GM21723 (cell line): ENCODE measurements around the gene DIP2C.
"Not testable (repeated sequence)": the region's sequence is repeated elsewhere in the genome, so short reads cannot be mapped to it uniquely, and the experiment has no call there.

Source experiments
- ATAC-seq: cut with Tn5 transposase; IDR thresholded peaks from one replicate; pipeline ENCODE4 v1.9.1; 2021; ENCODE audit warnings: mild to moderate bottlenecking, moderate library complexity; ENCODE audit not compliant: unreplicated experiment

Gene DIP2C

DNA sequence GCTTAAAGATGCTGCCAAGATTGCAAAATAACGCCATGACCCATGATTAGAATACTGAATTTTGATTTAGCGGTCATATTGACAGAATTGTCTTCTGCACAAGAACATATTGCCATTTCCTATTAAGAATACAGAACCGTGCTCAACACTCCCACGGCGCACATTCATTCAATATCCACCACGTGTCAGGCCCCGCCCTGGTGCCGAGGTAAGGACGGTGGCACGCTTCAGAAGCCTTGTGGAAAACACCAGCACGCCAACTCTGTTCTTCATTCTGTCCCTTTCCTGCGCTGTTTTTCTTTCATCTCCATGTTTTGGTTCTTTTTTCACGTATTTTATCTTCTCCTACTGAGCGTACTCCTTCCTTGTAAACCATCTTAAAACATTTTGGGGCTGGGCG lies 364.9 kb downstream of the DIP2C start:
- no peak for ATAC-seq

DNA sequence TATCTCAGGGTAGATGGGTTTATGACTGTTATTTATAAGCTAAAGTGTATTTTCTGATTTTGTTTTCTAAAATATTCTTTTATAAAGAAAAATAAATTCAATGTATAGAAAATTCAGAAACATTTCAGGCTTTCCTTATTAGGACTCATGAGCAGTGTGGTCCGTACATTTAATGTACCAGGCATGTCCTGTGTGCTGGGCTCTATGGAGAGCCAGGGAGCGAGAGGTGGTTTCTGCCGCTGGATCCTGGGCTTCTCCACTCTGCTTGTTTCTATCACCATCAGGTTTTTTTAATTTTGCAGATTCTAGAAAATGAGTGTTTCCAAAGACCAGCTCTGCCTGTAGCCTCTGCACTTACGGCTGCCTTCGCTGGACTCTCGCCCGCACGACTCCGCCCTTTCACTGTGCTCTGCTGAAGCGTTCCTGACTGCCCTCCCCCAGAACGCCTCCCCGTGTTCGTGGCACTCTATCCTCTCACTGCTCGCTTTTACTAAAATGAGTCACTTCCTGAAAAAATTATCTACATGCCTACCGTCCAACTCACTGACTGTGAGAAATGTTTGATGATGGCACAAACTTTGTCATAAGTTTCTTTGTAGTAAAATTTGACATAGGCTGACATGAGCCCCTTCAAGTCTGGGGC lies 365.7 kb downstream of the DIP2C start:
- ATAC-seq = peak; percentile 99

GRCh38 chr10:323046-323445 lies 366.4 kb downstream of the DIP2C start:
- not testable (repeated sequence) for ATAC-seq

GRCh38 chr10:320771-321170 lies 368.7 kb downstream of the DIP2C start:
- no peak for ATAC-seq

DNA sequence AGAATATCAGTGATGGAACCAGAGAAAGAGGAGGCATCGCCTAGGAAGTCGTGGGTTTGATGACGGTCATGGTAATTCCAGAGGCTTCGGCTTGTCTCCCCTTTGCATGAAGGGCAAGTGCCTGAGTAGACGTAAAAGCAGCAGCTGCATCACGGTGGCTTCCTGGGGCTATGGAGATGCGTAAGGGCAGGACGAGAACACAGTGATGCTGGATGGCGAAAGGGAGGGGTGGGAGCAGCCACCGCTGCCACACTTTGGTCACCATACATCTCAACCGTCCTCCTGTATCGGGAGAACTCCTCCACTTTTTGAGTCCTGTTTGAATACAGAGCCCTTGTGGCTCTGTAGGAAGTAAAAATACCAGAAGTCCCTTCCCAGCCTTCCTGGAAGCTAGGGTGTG lies 371.5 kb downstream of the DIP2C start:
- no peak for ATAC-seq

- ATAC-seq = peak; percentile 97
Measured at GRCh38 chr10:317271-317769, 372.1 kb downstream of the DIP2C start.

DNA sequence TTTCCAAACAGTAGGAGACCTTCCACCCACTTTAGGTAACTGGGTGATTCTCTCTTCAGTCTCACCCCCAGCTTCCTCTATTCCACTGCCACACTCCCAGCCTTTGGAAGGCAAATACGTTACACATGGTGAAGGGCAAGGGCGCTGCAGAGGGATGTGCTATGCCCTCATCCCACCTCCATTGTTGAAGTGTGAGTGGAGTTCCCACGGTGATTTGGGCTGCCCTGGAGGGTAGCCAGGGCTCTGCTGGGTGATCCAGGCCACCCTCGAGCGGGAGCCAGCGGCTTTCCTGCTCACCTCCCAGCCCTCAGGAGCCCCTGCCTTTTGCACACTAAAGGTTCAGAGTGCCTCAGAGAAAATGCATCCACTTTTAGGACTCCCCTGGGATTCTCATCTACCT lies 373.1 kb downstream of the DIP2C start:
- no peak for ATAC-seq

DNA sequence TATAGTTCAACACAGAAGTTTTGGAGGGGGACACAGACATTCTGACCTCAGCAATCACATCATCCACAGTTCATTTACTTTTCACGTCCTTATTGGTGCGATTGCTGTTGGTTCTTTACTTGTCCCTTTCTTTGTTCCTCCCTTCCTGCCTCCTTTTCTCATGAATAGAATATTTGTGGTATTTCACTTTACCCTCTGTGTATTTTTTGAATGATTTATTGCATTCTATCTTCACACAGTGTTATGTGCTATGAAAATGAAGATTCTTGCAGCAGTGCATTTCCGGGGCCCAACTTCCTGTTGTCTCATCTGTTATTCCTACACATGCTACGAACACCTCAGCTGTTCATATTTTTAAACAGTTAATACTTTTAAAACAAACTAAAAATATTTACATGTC lies 374.6 kb downstream of the DIP2C start:
- ATAC-seq = no peak

- no peak for ATAC-seq
Measured at GRCh38 chr10:314381-314780, 375.1 kb downstream of the DIP2C start.

DNA sequence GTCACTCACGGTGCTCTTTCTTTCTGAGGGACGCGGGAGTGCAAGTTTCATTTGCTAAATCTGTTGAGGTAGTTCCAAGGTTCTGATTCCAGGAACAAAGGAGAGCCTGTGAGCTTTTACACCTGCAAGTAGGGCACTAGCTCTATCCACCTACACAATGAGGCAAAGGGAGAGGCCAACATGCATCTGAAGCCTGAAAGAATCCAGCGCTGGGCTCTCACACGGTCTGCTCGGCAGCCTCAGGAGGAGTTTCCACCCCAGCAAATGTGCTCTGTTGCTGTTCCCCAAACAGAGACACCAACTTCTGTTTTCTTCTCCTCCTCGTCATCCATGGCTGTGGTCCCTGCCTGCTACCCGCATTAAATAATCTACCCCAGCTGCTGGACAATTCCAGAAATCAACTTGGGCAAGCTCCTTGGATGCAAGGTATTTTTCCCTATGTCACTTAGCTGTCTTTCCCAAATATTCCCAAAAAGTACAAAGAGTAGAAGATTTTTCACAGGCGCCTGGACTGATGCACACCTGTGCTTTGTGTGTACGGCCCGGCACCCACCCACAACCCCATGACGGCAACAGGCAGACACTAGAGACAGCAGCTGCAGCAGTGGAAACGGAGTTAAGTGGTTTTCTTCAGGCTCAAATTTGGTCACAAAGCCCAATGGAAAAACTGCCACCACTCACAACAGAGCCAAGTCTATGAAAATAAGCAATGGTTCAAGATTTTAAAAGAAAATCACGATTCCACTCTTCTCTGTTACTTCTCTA lies 377.4 kb downstream of the DIP2C start:
- ATAC-seq = no peak

DNA sequence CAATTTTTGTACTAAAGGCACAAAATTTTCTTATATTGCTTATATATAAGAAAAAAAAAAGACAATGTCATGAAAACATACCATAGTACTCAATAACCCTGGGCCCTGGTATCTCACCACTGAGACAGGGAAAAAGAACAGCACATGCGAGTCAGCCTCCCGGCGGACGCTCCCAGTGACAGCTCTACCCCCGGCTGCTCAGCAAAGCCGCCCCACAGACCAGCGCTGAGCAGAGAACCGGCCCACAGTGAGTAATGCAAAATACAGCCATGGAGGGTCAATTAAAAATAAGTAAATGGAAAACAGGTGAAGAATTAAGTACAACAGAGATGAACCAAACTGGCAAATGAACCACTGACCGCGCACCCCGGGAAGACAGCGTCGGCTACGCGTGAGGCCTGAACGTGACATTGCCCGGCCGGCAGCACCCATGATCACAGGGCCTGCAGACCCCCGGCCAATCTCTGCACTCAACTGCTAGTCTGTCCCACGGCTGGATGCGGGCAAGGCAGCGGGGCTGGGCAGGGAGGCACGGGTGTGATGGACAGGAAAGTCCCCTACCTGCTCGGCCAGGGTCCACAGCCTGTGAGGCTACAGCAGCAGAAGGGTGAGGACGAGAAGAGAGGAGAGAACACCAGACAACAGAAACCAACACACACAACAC lies 378.4 kb downstream of the DIP2C start:
- no peak for ATAC-seq

DNA sequence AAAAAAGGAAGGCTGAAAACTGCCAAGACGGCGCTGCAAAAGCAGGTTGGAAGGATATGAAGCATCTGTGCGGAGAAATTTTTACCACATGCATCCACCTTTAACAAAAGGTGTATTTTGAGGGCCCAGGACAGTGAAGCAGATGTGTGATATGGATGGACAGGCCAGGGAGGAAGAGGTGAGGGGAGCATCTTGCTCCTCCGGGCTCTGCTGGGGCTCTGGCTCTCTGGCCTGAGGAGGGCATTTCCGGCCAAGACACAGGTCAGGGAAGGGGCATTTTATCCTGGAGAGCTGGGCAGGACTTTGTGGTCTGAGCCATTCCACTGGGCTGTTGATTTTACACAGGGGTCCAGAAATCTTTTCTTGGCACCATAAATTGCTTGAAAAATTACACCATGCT lies 379.1 kb downstream of the DIP2C start:
- ATAC-seq = no peak

GRCh38 chr10:308572-309085 lies 380.8 kb downstream of the DIP2C start:
- ATAC-seq = no peak

DNA sequence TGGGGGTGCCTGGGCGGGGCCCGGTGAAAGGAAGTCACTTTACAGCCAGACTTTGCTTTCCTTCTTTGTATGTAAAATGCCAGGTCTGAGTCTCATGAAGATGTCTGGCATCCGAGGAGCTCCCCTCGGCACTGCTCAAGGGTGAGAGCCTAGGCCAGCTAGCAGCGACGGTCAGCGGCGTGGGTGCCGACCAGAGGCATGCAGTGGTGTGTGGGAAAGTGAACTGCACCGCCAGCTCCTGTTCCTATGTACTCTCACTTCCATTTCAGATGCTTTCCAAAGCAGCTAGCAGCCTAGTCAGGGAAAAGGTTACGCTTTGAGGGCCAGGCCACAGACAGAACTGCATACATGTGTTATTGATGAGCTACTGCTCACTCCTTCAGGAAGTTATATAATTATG lies 381.4 kb downstream of the DIP2C start:
- no peak for ATAC-seq

DNA sequence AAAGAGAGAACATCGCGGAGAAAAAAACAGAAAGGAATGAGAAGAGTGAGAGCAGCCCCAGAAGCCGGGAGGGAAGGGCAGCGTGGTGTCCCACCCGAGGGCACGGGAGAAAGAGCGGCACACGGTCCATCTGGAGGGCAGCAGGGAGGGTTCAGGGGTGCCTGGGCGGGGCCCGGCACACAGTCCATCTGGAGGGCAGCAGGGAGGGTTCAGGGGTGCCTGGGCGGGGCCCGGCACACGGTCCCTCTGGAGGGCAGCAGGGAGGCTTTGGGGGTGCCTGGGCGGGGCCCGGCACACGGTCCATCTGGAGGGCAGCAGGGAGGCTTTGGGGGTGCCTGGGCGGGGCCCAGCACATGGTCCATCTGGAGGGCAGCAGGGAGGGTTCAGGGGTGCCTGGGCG lies 381.8 kb downstream of the DIP2C start:
- no peak for ATAC-seq

GRCh38 chr10:306675-307185 lies 382.7 kb downstream of the DIP2C start:
- no peak for ATAC-seq

GRCh38 chr10:306007-306674 lies 383.3 kb downstream of the DIP2C start:
- ATAC-seq = no peak

GRCh38 chr10:305034-305433 lies 384.4 kb downstream of the DIP2C start:
- ATAC-seq = no peak

- no peak for ATAC-seq
Measured at GRCh38 chr10:301536-301935, 387.9 kb downstream of the DIP2C start.

DNA sequence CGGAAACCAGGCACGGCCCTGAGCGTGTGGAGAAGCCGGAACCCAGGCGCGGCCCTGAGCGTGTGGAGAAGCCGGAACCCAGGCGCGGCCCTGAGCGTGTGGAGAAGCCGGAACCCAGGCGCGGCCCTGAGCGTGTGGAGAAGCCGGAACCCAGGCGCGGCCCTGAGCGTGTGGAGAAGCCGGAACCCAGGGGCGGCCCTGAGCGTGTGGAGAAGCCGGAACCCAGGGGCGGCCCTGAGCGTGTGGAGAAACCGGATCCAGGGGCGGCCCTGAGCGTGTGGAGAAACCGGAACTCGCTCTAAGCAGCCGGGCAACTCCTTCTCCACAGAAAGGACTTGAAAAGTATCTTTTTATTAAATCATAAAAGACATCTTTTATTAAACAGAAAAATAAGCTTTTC lies 388.9 kb downstream of the DIP2C start:
- not testable (repeated sequence) for ATAC-seq

- no peak for ATAC-seq
Measured at GRCh38 chr10:299969-300368, 389.5 kb downstream of the DIP2C start.
